Caco-2 (cell line): ENCODE results near the gene CEP72. TPM values are rescaled to one million over a fixed set of nuclear protein-coding genes. Genes with fewer than 3 reads are reported as not detected.

ENCODE experiments used
- BruUV-seq: library from RNA; stranded (reverse); fragments of 400-500 nt; replicated peaks from 2 replicates; lab custom pipeline; 2021; lab: Mats Ljungman, UMichigan
- CTCF ChIA-PET: fragments of 300-600 bp; sonication (Branson Sonifier 250); formaldehyde crosslinking; loops from one replicate; lab custom pipeline; 2022; ENCODE audit warnings: antibody characterized with exemption; lab: Charles Lee
- POLR2A ChIA-PET: fragments of 300-600 bp; sonication (Branson Sonifier 250); formaldehyde crosslinking; loops from one replicate; lab custom pipeline; 2022; ENCODE audit warnings: antibody characterized with exemption; lab: Charles Lee
- DNase-seq, 2 experiments: peaks; one replicate each; pipeline versions ENCODE4 v3.0.0 to v3.0.0-alpha.2; 2020 to 2022
- H3K27me3 ChIP-seq: replicated peaks from 2 replicates; pipeline ENCODE4 v1.6.0; 2011; ENCODE audit warnings: low read length; ENCODE audit not compliant: control insufficient read depth, insufficient read depth
- H3K36me3 ChIP-seq: 2 replicates; pipeline ENCODE4 v1.5.1; 2011; ENCODE audit warnings: low read length; ENCODE audit not compliant: control insufficient read depth, insufficient read depth
- H3K4me1 ChIP-seq: fragments of 250-450 bp; sonication (Bioruptor Pico); 2 replicates; pipeline ENCODE4 v1.5.1; 2020; ENCODE audit warnings: mild to moderate bottlenecking
- H3K4me3 ChIP-seq: 2 replicates; pipeline ENCODE4 v1.5.1; 2011; ENCODE audit warnings: low read depth, mild to moderate bottlenecking, control low read depth, low read length
- H3K9me3 ChIP-seq: fragments of 250-450 bp; sonication (Bioruptor Pico); 2 replicates; pipeline ENCODE4 v1.5.1; 2020; ENCODE audit warnings: mild to moderate bottlenecking, moderate library complexity
- H3K27ac Mint-ChIP-seq: one replicate; pipeline ENCODE4 v1.8.0; 2022; ENCODE audit warnings: mixed read lengths; ENCODE audit not compliant: unreplicated experiment
- H3K27me3 Mint-ChIP-seq: one replicate; pipeline ENCODE4 v1.8.0; 2022; ENCODE audit warnings: mixed read lengths; ENCODE audit not compliant: insufficient read depth, unreplicated experiment
- H3K36me3 Mint-ChIP-seq: one replicate; pipeline ENCODE4 v1.8.0; 2022; ENCODE audit warnings: mild to moderate bottlenecking, mixed read lengths; ENCODE audit not compliant: insufficient read depth, unreplicated experiment
- H3K4me1 Mint-ChIP-seq: one replicate; pipeline ENCODE4 v1.8.0; 2022; ENCODE audit warnings: low read depth, mixed read lengths; ENCODE audit not compliant: unreplicated experiment
- H3K4me3 Mint-ChIP-seq: one replicate; pipeline ENCODE4 v1.8.0; 2022; ENCODE audit warnings: mild to moderate bottlenecking, moderate library complexity, mixed read lengths; ENCODE audit not compliant: unreplicated experiment
- H3K9me3 Mint-ChIP-seq: one replicate; pipeline ENCODE4 v1.8.0; 2022; ENCODE audit warnings: mixed read lengths; ENCODE audit not compliant: unreplicated experiment
- CTCF ChIP-seq, 2 experiments: fragments of 200-600 bp in 1 of 2; IDR thresholded peaks; 1 replicate in 1 of 2; 2 replicates in 1 of 2; pipeline versions ENCODE4 v1.5.1 to v1.8.0; 2011 to 2022; ENCODE audit warnings: antibody characterized with exemption in 1 of 2, control low read depth in 1 of 2, inconsistent platforms in 1 of 2, low read depth in 1 of 2, low read length in 1 of 2, mild to moderate bottlenecking in 1 of 2, moderate library complexity in 1 of 2; ENCODE audit not compliant: insufficient read depth in 1 of 2, severe bottlenecking in 1 of 2, unreplicated experiment in 1 of 2
- intact Hi-C: fragments of 100-400 bp; cut with micrococcal nuclease; formaldehyde crosslinking; loops from one replicate; pipeline ENCODE4 v1.10.0; 2022; ENCODE audit not compliant: unreplicated experiment
- total RNA-seq: library from RNA; stranded (reverse); gene quantifications from 2 replicates; pipeline ENCODE4 v1.2.3, GENCODE V29; 2022

The CEP72 gene
- total RNA-seq, 1 experiment from 2014 or later, result 36.6 TPM

- intact Hi-C loops, result no loop called here
- H3K36me3 Mint-ChIP-seq, result peaks cover 42% of the 10 kb centered on the region
- DNase-seq, result peak in 1 of 2 experiments; percentile 23
- H3K4me3 Mint-ChIP-seq, result no peak overlapping the region
- ChIA-PET CTCF (no interaction called here), POLR2A (no interaction called here)
- H3K9me3 Mint-ChIP-seq, result no peaks in the 10 kb centered on the region
- H3K4me1 Mint-ChIP-seq, result no peaks in the 10 kb centered on the region
- H3K27ac Mint-ChIP-seq, result no peak overlapping the region
- H3K36me3 ChIP-seq, result no peaks in the 10 kb centered on the region; the same call in none of the 2 replicates
- no peaks in the 10 kb centered on the region for H3K27me3 ChIP-seq
- no peaks in the 10 kb centered on the region for H3K9me3 ChIP-seq
- H3K4me1 ChIP-seq, result no peaks in the 10 kb centered on the region
- H3K4me3 ChIP-seq, result no peak overlapping the region
- TF ChIP-seq CTCF (IDR thresholded peaks at IDR 0.05; ENCODE audit: insufficient read depth in 1 of 2, low read depth in 1 of 2, low read length in 1 of 2, severe bottlenecking in 1 of 2, unreplicated experiment in 1 of 2), result no peak
- no peaks in the 10 kb centered on the region for H3K27me3 Mint-ChIP-seq
- BruUV-seq, result no TSS peak
Observed at GRCh38 chr5:624951-625230, 12.8 kb downstream of the CEP72 start.

GRCh38 chr5:625516-625915, 13.4 kb downstream of the CEP72 start:
- no peak overlapping the region for H3K4me3 Mint-ChIP-seq
- DNase-seq, result no peak
- BruUV-seq, result no TSS peak
- Histone ChIP-seq H3K4me1 (no peaks in the 10 kb centered on the region), H3K27me3 (no peaks in the 10 kb centered on the region), H3K36me3 (no peaks in the 10 kb centered on the region; the same call in none of the 2 replicates), H3K4me3 (no peak overlapping the region), H3K9me3 (no peaks in the 10 kb centered on the region)
- ChIA-PET POLR2A (no interaction called here), CTCF (no interaction called here)
- H3K27ac Mint-ChIP-seq, result no peak overlapping the region
- intact Hi-C loops, result no loop called here
- peaks cover 36% of the 10 kb centered on the region for H3K36me3 Mint-ChIP-seq
- no peak for TF ChIP-seq CTCF (IDR thresholded peaks at IDR 0.05; ENCODE audit: insufficient read depth in 1 of 2, low read depth in 1 of 2, low read length in 1 of 2, severe bottlenecking in 1 of 2, unreplicated experiment in 1 of 2)
- no peaks in the 10 kb centered on the region for H3K9me3 Mint-ChIP-seq
- H3K4me1 Mint-ChIP-seq, result no peaks in the 10 kb centered on the region
- H3K27me3 Mint-ChIP-seq, result no peaks in the 10 kb centered on the region

- no peaks in the 10 kb centered on the region for H3K4me1 Mint-ChIP-seq
- Histone ChIP-seq H3K4me1 (no peaks in the 10 kb centered on the region), H3K27me3 (no peaks in the 10 kb centered on the region), H3K4me3 (no peak overlapping the region), H3K9me3 (no peaks in the 10 kb centered on the region), H3K36me3 (no peaks in the 10 kb centered on the region; the same call in none of the 2 replicates)
- H3K9me3 Mint-ChIP-seq, result no peaks in the 10 kb centered on the region
- DNase-seq, result no peak
- H3K27ac Mint-ChIP-seq, result no peak overlapping the region
- no peak overlapping the region for H3K4me3 Mint-ChIP-seq
- H3K27me3 Mint-ChIP-seq, result no peaks in the 10 kb centered on the region
- CTCF ChIA-PET, result no interaction called here
- peaks cover 26% of the 10 kb centered on the region for H3K36me3 Mint-ChIP-seq
- BruUV-seq, result no TSS peak
- no peak for TF ChIP-seq CTCF (IDR thresholded peaks at IDR 0.05; ENCODE audit: insufficient read depth in 1 of 2, low read depth in 1 of 2, low read length in 1 of 2, severe bottlenecking in 1 of 2, unreplicated experiment in 1 of 2)
- intact Hi-C loops, result no loop called here
- POLR2A ChIA-PET, result no interaction called here
Observed at GRCh38 chr5:626850-627249, 14.7 kb downstream of the CEP72 start.
